H54 (cell line): ENCODE measurements around the gene KRIT1.
A peak's percentile ranks its signal among the peaks of the same experiment; 100 is the strongest.
"Not testable (repeated sequence)": the region's sequence is repeated elsewhere in the genome, so short reads cannot be mapped to it uniquely, and the experiment has no call there.

Experiments
- DNase-seq: peaks from one replicate; pipeline ENCODE4 v3.0.0; 2011; ENCODE audit warnings: low spot score, mixed read lengths; ENCODE audit not compliant: insufficient read length
- FAIRE-seq: peaks from 3 replicates; lab custom pipeline; 2011; peaks lifted over from hg19 to GRCh38; lab: Jason Lieb, UNC
- POLR2A ChIP-seq: IDR thresholded peaks from 2 replicates; pipeline ENCODE4 v1.6.1; 2011; ENCODE audit warnings: low read depth, mild to moderate bottlenecking, low read length

The KRIT1 gene

DNA sequence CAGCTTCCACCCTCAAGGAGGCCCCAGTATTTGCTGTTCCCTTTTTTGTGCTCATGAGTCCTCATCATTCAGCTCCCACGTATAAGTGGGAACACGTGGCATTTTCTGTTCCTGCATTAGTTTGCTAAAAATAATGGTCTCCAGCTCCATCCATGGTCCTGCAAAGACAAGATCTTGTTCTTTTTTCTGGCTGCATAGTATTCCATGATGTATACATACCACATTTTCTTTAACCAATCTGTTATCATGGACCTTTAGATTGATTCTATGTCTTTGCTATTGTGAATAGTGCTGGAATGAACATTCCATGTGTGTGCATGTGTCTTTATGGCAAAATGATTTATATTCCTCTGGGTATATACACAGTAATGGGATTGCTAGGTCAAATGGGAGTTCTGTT lies 17.0 kb downstream of the KRIT1 start:
- FAIRE-seq (no peak), DNase-seq (no peak)
- TF ChIP-seq POLR2A = no peak

DNA sequence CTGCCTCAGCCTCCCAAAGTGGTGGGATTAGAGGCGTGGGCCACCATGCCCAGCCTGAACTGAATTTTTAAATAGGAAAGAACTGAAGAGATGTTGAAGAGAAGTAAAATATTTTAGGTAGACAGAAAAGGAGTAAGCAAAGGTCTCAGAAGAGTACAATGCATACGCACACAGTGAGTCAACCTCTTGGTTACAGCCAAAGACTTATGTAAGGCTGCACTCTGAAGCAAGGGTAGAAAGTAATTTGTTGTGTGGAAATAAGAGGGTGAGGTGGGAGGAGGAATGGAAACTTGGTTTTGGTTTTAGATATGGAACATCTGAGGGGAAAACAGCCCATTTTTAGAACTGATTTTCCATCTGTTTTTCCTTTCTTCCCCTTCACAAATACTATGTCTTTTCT lies 17.6 kb downstream of the KRIT1 start:
- DNase-seq (no peak), FAIRE-seq (no peak)
- no peak for TF ChIP-seq POLR2A

DNA sequence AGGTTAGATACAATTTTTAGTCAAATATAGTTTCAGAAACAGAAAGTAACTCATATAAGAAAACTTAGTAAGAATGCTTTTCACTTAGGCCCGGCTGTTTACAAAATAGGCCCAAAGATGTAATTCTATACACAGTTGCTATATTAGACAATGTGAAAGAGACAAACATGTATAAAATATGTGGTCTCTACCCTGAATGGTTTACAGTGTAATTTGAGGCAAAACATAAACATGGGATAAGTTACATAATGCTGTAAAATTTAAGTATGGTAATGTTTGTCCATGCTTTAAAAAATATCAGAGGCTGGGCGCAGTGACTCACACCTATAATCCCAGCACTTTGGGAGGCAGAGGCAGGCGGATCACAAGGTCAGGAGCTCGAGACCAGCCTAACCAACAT lies 18.7 kb downstream of the KRIT1 start:
- FAIRE-seq (no peak), DNase-seq (no peak)
- TF ChIP-seq POLR2A = no peak

DNA sequence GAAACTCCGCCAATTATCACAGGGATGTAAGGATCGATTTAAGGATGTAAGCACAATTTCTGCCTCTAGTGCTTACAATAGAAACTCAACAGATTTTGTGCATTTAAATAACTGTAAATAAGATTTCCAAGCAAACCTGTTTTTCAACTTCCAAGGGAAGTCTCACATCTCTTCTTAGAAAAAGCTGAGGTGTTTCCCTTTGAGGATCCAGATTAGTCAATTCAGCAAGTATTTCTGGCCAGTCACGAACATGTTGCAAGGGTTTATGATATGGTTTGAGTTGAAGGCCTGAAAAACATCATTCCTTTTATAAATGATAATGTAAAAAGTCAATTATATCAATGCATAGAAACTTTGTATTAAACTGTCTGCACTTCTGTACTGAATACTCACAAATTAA lies 23.9 kb downstream of the KRIT1 start:
- no peak for TF ChIP-seq POLR2A
- DNase-seq = no peak
- FAIRE-seq = no peak

DNA sequence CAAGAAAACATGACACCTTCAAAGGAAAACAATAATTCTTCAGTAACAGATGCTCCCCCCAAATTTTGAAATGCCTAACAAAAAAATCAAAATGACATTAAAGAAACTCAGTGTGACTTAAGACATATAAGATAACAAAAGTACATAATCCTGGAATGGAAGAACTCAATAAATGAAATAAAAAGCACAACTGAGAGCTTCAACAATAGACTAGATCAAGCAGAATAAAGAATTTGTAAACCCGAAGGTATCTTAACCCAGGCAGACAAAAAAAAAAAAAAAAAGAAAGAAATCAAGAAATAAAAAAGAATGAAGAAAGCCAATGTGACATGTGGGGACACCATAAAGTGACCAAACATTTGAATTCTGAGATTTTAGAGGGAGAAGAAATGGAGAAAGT lies 39.0 kb downstream of the KRIT1 start:
- DNase-seq (no peak), FAIRE-seq (no peak)
- TF ChIP-seq POLR2A = no peak

DNA sequence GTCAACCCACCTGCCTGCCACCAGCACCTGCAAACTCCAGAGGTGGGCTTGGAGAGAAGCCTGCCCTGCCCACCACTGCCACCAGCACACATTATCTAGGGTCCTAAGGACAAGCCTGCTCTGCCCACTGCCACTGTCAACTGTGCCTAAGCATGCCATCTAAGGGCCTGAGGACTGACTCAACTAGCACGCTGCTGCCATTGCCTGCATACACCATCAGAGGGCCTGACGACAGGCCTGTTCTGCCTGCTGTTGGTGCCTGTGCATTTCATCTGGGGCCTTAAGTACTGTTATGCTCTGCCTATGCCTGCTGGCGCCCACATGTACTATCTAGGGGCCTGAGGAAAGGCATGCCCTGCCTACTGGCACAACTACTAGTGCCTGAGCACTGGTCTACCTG lies 39.7 kb downstream of the KRIT1 start:
- FAIRE-seq (no peak), DNase-seq (no peak)
- no peak for TF ChIP-seq POLR2A

DNA sequence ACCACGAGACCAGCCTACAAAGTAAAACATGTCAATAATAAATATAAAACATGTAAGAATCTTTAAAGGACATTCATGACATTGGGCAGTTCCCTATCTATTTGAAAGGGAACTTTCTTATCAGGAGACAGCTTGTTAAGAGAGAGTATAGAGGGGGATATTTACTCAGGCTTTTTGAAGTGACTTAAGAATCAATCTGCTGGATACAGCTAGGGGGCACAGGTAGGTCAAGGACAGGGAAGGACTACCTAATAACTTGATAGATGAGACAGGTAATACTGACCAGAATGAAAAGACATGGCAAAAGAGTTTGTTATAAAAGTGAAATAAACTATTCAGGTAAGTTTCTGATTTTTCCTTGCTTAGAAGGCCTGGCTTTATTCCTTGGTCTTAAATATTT lies 44.9 kb downstream of the KRIT1 start:
- DNase-seq (no peak), FAIRE-seq (no peak)
- no peak for TF ChIP-seq POLR2A

DNA sequence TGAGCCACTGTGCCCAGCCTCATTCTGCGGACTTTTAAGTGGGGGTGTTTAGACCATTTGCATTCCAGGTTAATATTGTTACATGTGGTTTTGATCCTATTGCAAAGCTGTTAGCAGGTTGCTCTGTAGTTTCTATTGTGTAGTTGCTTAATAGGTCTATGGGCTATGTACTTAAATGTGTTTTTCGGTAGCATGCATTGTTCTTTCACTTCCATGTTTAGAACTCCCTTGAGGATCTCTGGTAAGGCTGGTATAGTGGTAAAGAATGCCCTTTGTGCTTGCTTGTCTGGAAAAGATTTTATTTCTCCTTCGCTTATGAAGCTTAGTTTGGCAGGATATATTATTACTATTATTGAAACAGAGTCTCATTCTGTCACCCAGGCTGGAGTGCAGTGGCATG lies 53.4 kb downstream of the KRIT1 start:
- DNase-seq (no peak), FAIRE-seq (no peak)
- no peak for TF ChIP-seq POLR2A

DNA sequence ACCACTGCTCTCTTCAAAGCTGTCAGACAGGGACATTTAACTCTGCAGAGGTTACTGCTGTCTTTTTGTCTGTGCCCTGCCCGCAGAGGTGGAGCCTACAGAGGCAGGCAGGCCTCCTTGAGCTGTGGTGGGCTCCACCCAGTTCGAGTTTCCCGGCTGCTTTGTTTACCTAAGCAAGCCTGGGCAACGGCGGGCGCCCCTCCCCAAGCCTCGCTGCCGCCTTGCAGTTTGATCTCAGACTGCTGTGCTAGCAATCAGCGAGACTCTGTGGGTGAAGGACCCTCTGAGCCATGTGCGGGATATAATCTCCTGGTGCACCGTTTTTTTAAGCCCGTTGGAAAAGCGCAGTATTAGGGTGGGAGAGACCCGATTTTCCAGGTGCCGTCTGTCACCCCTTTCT lies 56.5 kb downstream of the KRIT1 start:
- not testable (repeated sequence) for DNase-seq, FAIRE-seq

DNA sequence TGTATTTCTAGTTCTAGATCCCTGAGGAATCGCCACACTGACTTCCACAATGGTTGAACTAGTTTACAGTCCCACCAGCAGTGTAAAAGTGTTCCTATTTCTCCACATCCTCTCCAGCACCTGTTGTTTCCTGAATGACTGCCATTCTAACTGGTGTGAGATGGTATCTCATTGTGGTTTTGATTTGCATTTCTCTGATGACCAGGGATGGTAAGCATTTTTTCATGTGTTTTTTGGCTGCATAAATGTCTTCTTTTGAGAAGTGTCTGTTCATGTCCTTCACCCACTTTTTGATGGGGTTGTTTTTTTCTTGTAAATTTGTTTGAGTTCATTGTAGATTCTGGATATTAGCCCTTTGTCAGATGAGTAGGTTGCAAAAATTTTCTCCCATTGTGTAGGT lies 61.4 kb downstream of the KRIT1 start:
- not testable (repeated sequence) for DNase-seq, FAIRE-seq

DNA sequence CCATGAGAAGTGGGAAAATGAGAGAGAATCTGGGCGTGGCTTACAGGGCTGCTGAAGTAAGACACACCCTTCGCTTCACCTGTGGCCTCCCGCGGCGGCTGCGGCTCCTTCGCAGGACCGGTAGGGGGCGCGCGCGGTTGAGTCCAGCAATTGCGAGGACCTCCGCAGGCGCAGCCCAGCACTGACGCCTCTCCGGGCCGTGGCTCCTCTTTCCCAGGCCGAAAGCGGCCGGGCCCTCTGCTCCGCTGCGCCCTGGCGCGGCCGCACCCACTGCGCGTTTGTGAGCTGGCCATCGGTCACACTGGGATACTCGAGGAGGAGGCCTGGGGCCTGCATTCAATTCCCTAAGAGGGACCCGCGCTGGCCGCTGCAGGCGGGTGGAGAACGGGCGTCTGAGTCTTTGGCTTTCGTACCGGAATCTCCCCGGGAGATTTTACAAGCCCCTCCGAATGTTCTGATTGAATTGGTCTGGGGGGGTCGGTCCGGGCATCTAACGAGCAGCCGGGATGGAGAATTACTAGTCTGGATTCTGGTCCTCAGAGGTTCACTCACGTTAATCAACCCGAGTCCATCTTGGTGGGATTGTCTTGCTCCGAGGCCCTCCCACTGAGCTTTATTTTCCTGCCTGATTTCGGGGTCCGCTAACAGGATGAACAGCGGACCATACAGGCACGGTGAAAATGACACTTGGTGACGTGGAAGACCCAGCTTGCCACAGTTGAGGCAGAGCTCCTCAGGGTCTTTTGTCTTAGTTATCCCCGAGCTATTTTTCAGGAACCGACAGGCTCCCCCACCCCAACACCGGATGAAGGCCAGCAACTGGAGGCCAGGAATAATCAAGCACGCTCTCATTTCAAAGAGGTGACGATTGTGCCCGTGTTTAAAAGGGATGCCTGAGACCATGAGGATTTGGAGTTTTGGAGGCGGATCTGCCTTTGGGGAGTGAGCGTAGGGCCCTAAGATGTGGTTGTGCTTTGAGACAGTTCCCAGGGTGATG lies 66.5 kb downstream of the KRIT1 start, which contains the start of gene LRRD1:
Gene LRRD1 (minus strand): TSS at position 215 of the 997 bp plus-strand sequence. CDS start 13,940 bp downstream, outside the sequence.
- FAIRE-seq = no peak

DNA sequence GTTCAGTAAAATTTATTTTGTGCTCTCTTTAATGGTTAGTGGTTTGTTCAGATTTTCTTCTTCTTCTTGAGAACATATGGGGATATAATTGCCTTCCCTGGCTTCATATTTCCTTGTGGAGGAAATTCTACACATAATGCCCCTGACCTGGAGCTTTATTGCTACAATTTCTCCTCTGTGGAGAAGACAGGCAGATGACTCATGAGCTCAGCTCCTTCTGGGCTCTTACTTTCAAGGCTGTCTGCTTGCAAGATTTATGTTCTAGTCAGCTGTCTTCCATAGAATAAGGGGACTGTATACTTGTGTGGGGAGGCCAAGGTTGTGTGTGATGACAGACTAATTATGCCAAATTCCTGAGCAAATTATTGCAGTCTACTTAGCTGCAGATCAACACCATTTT lies 68.4 kb downstream of the KRIT1 start:
- no peak for TF ChIP-seq POLR2A
- FAIRE-seq (peak; percentile 70), DNase-seq (no peak)

More for the DNA sequence above, 66.5 kb downstream of the KRIT1 start, which contains the start of gene LRRD1:
- DNase-seq = peak; percentile 64
- TF ChIP-seq POLR2A = peak; percentile 36; the same call in 1 of the 2 replicates

DNA sequence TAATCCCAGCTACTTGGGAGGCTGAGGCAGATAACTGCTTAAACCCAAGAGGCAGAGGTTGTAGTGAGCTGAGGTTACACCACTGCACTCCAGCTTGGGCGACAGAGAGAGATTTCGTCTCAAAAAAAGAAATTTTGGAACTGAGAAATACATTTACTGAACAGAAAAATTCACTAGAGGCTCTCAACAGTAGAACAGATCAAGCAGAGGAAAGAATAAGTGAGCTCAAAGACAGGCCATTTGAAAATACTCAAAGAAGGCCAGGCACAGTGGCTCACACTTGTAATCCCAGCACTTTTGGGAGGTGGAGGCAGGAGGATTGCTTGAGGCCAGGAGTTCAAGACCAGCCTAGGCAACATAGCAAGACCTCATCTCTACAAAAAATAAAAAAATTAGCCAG lies 76.2 kb downstream of the KRIT1 start:
- FAIRE-seq = not testable (repeated sequence)

DNA sequence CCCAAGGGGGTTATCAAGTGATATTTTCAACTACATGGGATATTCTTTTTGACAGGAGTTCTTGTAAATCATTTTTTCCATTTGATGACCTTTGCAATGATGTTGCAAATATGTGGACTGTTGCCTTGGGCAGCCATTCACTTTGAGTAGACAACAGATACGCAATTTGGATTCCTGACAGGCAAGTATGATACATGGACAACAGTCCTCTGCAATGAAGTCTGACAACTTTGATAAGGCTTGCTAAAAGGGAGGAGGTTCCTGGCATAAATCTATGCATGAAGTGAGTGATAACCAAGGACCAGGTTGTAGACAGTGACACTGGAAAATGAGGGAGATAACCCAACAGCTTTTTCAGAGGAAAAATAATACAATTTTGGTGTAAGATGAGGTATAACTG lies 84.4 kb downstream of the KRIT1 start:
- no peak for DNase-seq
- no peak for FAIRE-seq
- no peak for TF ChIP-seq POLR2A

More for the DNA sequence above, 76.2 kb downstream of the KRIT1 start:
- not testable (repeated sequence) for DNase-seq

DNA sequence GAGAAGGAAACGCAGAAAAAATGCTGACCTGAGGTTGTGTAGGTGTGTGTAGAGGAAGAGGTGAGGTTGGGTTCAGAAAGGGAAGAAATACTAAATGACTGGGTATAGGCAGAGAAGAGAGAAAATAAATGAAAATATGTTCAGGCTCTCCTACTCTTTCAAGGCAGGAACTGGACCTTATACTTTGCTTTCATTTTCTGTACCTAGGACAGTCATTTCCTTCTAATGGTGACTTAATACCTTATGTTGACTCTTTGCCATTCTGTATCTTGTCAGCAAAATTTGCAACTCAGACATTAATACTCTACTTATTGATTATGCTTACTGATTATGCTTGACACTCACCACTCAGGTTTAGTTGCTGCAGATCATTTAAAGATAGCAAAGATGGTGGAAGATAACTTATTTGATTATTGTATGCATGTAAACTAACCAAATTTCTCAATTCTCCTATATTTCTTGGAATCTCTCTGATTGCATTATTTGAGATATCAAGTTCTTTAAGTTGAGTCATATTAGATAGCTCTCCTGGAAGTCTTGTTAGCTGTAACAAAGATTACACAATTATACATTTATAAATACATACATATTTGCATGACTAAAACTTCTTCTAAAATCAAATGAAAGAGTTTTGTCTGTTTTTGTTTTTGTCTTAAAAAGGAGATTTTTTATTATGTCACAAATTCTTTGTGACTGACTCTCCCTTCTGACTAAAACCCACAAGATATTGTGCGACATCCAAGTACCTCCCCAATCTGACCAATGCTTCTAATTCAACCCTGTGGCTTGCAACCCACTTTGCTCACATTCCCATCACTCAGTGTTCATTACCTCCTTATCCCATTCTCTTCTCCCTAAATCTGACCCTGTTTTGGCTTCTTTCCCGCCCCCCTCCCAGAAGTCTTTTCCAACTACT lies 86.8 kb downstream of the KRIT1 start:
- FAIRE-seq (peak; percentile 94), DNase-seq (peak; percentile 52)
- no peak for TF ChIP-seq POLR2A
